Natural killer cell (primary cell): Measurements from ENCODE around the gene ASAP2. TPM values are rescaled to one million over a fixed set of nuclear protein-coding genes. Genes with fewer than 3 reads are reported as not detected.

Experiments used
- ATAC-seq, 3 donors: fragments of 150-1000 bp in 2 of 3; fragments of 200-7000 bp in 1 of 3; cut with Tn5 transposase; 1 replicate in 1 of 3; 2 replicates in 2 of 3; pipeline ENCODE4 v1.10.0; 2021; ENCODE audit warnings: mild to moderate bottlenecking in 2 of 3, moderate library complexity in 2 of 3
- DNase-seq, 2 donors: peaks; one replicate each; pipeline versions ENCODE4 v3.0.0 to v3.0.0-alpha.2; 2013 to 2021; ENCODE audit warnings: mixed read lengths in 1 of 2
- H3K27ac ChIP-seq: one replicate; pipeline ENCODE4 v1.5.1; 2013; ENCODE audit warnings: mild to moderate bottlenecking, low read length
- H3K27me3 ChIP-seq: one replicate; pipeline ENCODE4 v1.6.1; 2013; ENCODE audit warnings: low read length; ENCODE audit not compliant: control insufficient read depth, insufficient read depth
- H3K36me3 ChIP-seq: one replicate; pipeline ENCODE4 v1.6.1; 2013; ENCODE audit warnings: low read length; ENCODE audit not compliant: control insufficient read depth, insufficient read depth
- H3K4me1 ChIP-seq: one replicate; pipeline ENCODE4 v1.6.1; 2013; ENCODE audit warnings: low read length; ENCODE audit not compliant: control insufficient read depth, insufficient read depth
- H3K4me3 ChIP-seq: one replicate; pipeline ENCODE4 v1.5.1; 2013; ENCODE audit warnings: low read length
- H3K9me3 ChIP-seq: one replicate; pipeline ENCODE4 v1.6.1; 2013; ENCODE audit warnings: low read length; ENCODE audit not compliant: control insufficient read depth, insufficient read depth
- H3K27ac Mint-ChIP-seq, 2 donors: one replicate each; pipeline ENCODE4 v1.8.0; 2022; ENCODE audit warnings: mild to moderate bottlenecking in 2 of 2, mixed read lengths in 2 of 2, moderate library complexity in 1 of 2
- H3K27me3 Mint-ChIP-seq, 2 donors: one replicate each; pipeline ENCODE4 v1.8.0; 2022; ENCODE audit warnings: low read depth in 2 of 2, mixed read lengths in 2 of 2
- H3K36me3 Mint-ChIP-seq: one replicate; pipeline ENCODE4 v1.8.0; 2022; ENCODE audit warnings: mixed read lengths
- H3K4me1 Mint-ChIP-seq, 2 donors: one replicate each; pipeline ENCODE4 v1.8.0; 2022; ENCODE audit warnings: mixed read lengths in 2 of 2
- H3K4me3 Mint-ChIP-seq: one replicate; pipeline ENCODE4 v1.8.0; 2022; ENCODE audit warnings: mild to moderate bottlenecking, moderate library complexity, mixed read lengths
- H3K9me3 Mint-ChIP-seq, 2 donors: one replicate each; pipeline ENCODE4 v1.8.0; 2022; ENCODE audit warnings: mixed read lengths in 2 of 2
- CTCF ChIP-seq: fragments of 200-600 bp; IDR thresholded peaks from one replicate; pipeline ENCODE4 v1.8.0; 2022; ENCODE audit warnings: antibody characterized with exemption
- WGBS: methylation state at CpG from one replicate; pipeline ENCODE4 v1.1.7; 2013; ENCODE audit warnings: missing lambda C conversion rate; ENCODE audit not compliant: insufficient coverage; 5-methylcytosine and 5-hydroxymethylcytosine counted together
- intact Hi-C: fragments of 100-400 bp; cut with micrococcal nuclease; formaldehyde crosslinking; loops from one replicate; pipeline ENCODE4 v1.14.2; 2022
- total RNA-seq, 4 donors: library from RNA; stranded (reverse); fragments of 120-200 nt in 1 of 4; gene quantifications; one replicate each; pipeline versions ENCODE4 v1.2.3 to v1.2.4, GENCODE V29; 2013 to 2022

Gene ASAP2
- total RNA-seq, 3 donors from 2014 or later (not counting 1 experiment from before 2014, with no cell fraction given), result 0.20 to 1.8 (median 0.60) TPM

DNA sequence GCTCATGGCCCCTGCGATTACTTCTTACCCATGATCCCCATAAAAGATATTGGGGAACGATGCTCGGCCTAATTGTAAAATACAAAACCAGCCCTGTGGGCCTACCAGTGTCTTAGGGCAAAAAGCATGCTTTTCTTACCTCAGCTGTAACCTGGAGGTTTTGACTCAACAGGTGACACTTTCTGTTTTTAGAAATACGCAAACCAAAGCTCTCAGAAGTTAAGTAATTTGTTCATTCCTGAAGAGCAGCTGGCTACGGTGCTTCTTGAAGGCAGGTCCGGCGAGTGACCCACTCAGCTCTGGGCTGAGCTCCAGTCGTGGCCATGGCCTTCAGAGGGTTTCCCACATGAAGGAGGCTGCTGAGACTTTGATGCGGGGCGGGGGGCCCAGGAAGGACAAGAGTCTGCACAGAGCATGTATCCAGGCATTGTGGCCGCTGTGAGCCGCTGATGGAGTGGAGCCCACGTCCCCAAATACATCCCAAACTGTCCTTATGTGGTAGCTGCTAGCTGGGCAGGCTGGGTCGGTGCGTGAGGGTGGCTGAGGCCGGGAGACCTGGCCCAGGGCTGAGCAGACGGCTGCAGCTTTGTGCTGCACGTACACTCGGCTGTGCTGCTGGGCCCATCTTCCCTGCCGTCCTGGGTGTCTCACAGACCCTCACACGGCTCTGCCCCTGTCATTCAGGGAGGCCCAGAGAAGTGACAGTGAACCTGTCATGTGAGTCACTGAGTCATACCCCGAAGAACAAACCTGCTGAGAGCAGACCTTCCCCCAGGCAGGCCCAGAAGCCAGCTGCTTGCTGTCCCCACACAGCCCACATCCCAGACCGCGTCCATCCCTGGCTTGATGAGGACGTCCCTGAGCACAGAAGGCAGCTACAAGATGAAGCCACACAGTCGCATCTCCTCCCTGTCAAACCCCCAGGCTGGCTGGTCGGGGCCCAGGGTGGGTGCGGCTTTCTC, 182.6 kb downstream of the ASAP2 start:
- H3K27ac Mint-ChIP-seq, result no peak overlapping the region
- intact Hi-C loops, result no loop called here
- H3K4me3 ChIP-seq, result no peak overlapping the region
- no peak for TF ChIP-seq CTCF
- H3K36me3 Mint-ChIP-seq, result no peaks in the 10 kb centered on the region
- no peaks in the 10 kb centered on the region for H3K27me3 ChIP-seq
- H3K4me3 Mint-ChIP-seq, result no peak overlapping the region
- H3K27me3 Mint-ChIP-seq, result no peaks in the 10 kb centered on the region
- ATAC-seq (peak in 1 of 3 donors; percentile 15), DNase-seq (no peak)
- H3K4me1 Mint-ChIP-seq, result no peaks in the 10 kb centered on the region
- H3K9me3 Mint-ChIP-seq, result no peaks in the 10 kb centered on the region
- 90% methylated on average over 28 of the region's 28 CpGs for WGBS
- H3K27ac ChIP-seq, result no peak overlapping the region
- no peaks in the 10 kb centered on the region for H3K36me3 ChIP-seq
- H3K9me3 ChIP-seq, result no peaks in the 10 kb centered on the region
- no peaks in the 10 kb centered on the region for H3K4me1 ChIP-seq

- Histone ChIP-seq H3K27me3 (no peaks in the 10 kb centered on the region), H3K9me3 (no peaks in the 10 kb centered on the region), H3K27ac (no peak overlapping the region), H3K36me3 (no peaks in the 10 kb centered on the region), H3K4me1 (no peaks in the 10 kb centered on the region), H3K4me3 (no peak overlapping the region)
- ATAC-seq, result no peak
- H3K27ac Mint-ChIP-seq, result no peak overlapping the region
- H3K9me3 Mint-ChIP-seq, result no peaks in the 10 kb centered on the region
- 90% methylated on average over 7 of the region's 7 CpGs for WGBS
- no peaks in the 10 kb centered on the region for H3K27me3 Mint-ChIP-seq
- intact Hi-C loops, result no loop called here
- no peaks in the 10 kb centered on the region for H3K4me1 Mint-ChIP-seq
- TF ChIP-seq CTCF, result no peak
- no peaks in the 10 kb centered on the region for H3K36me3 Mint-ChIP-seq
- no peak for DNase-seq
- H3K4me3 Mint-ChIP-seq, result no peak overlapping the region
These were observed 183.7 kb downstream of the ASAP2 start for GRCh38 chr2:9390151-9390850.

- Histone ChIP-seq H3K4me1 (no peaks in the 10 kb centered on the region), H3K4me3 (no peak overlapping the region), H3K36me3 (no peaks in the 10 kb centered on the region), H3K27ac (no peak overlapping the region), H3K27me3 (no peaks in the 10 kb centered on the region), H3K9me3 (no peaks in the 10 kb centered on the region)
- no peak for ATAC-seq
- intact Hi-C loops, result no loop called here
- WGBS, result 94% methylated on average over 19 of the region's 19 CpGs
- TF ChIP-seq CTCF, result no peak
- no peaks in the 10 kb centered on the region for H3K27me3 Mint-ChIP-seq
- no peak overlapping the region for H3K27ac Mint-ChIP-seq
- H3K4me3 Mint-ChIP-seq, result no peak overlapping the region
- no peak for DNase-seq
- H3K36me3 Mint-ChIP-seq, result no peaks in the 10 kb centered on the region
- no peaks in the 10 kb centered on the region for H3K9me3 Mint-ChIP-seq
- no peaks in the 10 kb centered on the region for H3K4me1 Mint-ChIP-seq
These were observed 184.4 kb downstream of the ASAP2 start for GRCh38 chr2:9390991-9391390.
